Urinary bladder (tissue), 4 donors: Measurements from ENCODE around the gene THEMIS2. TPM values are rescaled to one million over a fixed set of nuclear protein-coding genes. Genes with fewer than 3 reads are reported as not detected.

Source experiments
- DNase-seq: peaks from one replicate; pipeline ENCODE4 v3.0.0-alpha.2; 2015; ENCODE audit errors: extremely low spot score
- H3K27ac ChIP-seq: one replicate; pipeline ENCODE4 v1.5.1; 2013; ENCODE audit warnings: low read depth, mild to moderate bottlenecking, moderate library complexity
- H3K36me3 ChIP-seq: one replicate; pipeline ENCODE4 v1.6.1; 2013; ENCODE audit warnings: mild to moderate bottlenecking, moderate library complexity; ENCODE audit not compliant: insufficient read depth
- H3K4me1 ChIP-seq: one replicate; pipeline ENCODE4 v1.6.1; 2013; ENCODE audit warnings: mild to moderate bottlenecking, moderate library complexity; ENCODE audit not compliant: insufficient read depth
- H3K4me3 ChIP-seq: one replicate; pipeline ENCODE4 v1.5.1; 2013; ENCODE audit warnings: low read depth, low read length
- WGBS: extraction: QIAGEN DNeasy Blood & Tissue Kit; methylation state at CpG from one replicate; pipeline ENCODE4 v1.1.7; 2013; 5-methylcytosine and 5-hydroxymethylcytosine counted together
- polyA plus RNA-seq: library from polyadenylated mRNA; stranded (reverse); fragments of 200-250 nt; gene quantifications from one replicate; pipeline ENCODE4 v1.2.3, GENCODE V29; 2013
- small RNA-seq: library from RNA; depleted of rRNA; stranded (forward); fragments of <200 nt; gene quantifications from one replicate; pipeline ENCODE3, GENCODE V24; 2014
- total RNA-seq: library from RNA; depleted of rRNA; stranded (reverse); fragments of >200 nt; gene quantifications from one replicate; pipeline ENCODE4 v1.2.3, GENCODE V29; 2014
- donor health status: healthy with polysubstance abuse.
- donor health status: healthy.

THEMIS2 gene
- total and polyA plus RNA-seq, 2 donors, result 7.3 to 17.6 TPM

DNA sequence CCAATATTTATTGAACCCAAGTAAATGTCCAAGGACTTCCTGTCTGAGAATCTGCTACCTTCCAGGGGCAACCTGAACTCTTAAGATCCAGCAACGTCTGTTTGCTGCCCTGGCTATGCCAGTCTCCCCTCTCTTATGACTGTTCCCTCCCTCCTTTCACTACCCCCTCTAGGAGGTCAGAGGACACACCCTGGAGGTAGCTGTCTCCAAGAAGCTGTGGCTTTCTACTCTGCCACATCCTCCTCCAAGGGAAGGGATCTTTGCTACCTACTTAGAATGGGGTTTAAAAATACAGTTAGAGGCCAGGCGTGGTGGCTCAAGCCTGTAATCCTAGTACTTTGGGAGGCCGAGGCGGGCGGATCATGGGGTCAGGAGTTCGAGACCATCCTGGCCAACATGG, 58.8 kb downstream of the THEMIS2 start:
- no peak overlapping the region for H3K27ac ChIP-seq
- no peaks in the 10 kb centered on the region for H3K36me3 ChIP-seq
- no peaks in the 10 kb centered on the region for H3K4me1 ChIP-seq
- DNase-seq, result no peak
- 84% methylated on average over 6 of the region's 6 CpGs for WGBS
- no peak overlapping the region for H3K4me3 ChIP-seq

DNA sequence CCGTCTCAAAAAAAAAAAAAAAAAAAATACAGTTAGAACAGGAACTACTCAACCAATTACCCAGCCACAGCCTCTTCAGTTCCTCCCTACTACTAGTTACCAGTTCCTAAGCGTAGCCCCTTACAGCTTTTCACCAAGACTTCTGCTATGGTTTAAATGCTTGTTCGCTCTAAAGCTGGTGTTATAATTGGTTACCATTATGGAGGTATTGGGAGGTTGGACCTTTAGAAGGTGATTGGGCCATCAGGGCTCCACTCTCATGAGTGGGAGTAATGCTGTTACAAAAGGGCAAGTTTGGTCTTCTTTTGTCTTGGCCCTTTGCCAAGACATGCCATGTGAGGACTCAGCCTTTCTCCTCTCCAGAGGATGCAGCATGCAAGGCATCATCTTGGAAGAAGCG, 59.4 kb downstream of the THEMIS2 start:
- Histone ChIP-seq H3K4me1 (no peaks in the 10 kb centered on the region), H3K36me3 (no peaks in the 10 kb centered on the region), H3K27ac (no peak overlapping the region), H3K4me3 (no peak overlapping the region)
- WGBS, result 75% methylated on average over 4 of the region's 4 CpGs
- no peak for DNase-seq

DNA sequence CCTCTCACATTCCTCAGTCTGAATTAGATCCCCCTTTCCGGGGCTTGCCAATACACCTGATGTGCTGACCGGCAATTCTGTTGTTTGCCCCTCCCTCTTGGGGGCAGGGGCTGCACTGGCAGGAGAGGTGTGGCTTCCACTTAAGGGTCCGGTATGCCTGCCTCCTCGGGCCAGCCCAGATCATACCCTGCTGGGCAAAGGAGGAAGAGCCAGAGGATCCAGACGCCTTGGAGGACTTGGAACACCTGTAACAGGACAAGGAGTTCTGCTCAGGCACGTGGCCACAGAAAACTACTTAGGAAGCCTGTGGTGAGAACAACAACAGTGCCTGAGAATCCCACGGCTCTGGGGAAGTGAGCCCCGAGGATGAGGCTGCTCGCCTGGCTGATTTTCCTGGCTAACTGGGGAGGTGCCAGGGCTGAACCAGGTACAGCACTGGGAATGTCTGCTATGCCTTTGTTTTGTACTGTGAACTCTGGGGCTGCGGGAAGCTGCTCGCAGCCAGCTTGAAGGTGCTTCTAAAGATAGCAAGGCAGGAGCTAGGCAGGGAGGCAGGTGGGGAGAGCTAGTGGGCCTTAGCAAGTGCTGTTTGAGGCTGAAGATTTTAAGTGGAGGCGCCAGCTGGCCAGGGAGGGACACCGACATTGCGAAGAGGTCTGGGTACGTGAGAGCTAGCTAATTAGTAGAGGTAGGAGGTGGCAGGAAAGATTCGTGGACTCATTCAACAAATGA, 62.6 kb downstream of the THEMIS2 start, which contains the start of gene SMPDL3B:
SMPDL3B (plus strand) TSS at position 183 of the 732 bp plus-strand sequence; CDS start at position 367, 184 bp downstream.
- H3K4me1 ChIP-seq, result no peaks in the 10 kb centered on the region
- 5% methylated on average over 16 of the region's 16 CpGs for WGBS
- H3K36me3 ChIP-seq, result no peaks in the 10 kb centered on the region
- no peak within 1 kb of the TSS for H3K27ac ChIP-seq
- no peak within 1 kb of the TSS for H3K4me3 ChIP-seq
- no peak for DNase-seq

DNA sequence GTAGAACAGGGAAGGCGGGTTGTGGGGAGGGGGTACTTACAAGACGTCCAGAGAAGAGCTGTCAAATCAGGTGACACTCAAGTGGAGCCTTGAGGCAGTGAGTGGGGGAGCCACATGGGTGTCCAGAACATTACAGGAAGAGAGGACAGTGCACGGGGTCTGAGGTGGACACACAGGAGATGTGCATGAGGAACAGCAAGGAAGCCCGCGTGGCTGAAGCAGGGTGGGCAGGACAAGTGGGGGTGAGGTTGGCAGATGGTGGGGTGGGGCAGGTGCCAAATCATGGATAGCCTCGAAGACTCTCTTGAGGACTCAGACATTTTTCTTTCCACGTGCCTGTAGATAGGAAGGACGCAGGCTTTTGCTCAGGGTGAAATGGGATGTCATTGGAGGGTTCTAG, 63.4 kb downstream of the THEMIS2 start:
- Histone ChIP-seq H3K4me1 (no peaks in the 10 kb centered on the region), H3K27ac (no peak overlapping the region), H3K36me3 (no peaks in the 10 kb centered on the region), H3K4me3 (no peak overlapping the region)
- 53% methylated on average over 8 of the region's 8 CpGs for WGBS
- no peak for DNase-seq

Small RNAs within 50 kb of the gene (small RNA-seq; reads per million reads assigned to genes)
- gene RNU6-1245P, result not detected
- gene SCARNA1, result 28.6 reads per million, percentile 96 among the genes with 10 or more reads in this experiment

Other genes with a start within 250 kb of the THEMIS2 start
- gene FGR, start 237.4 kb upstream of the THEMIS2 start, total RNA-seq, result 3.4 TPM
- gene FGR, start 237.4 kb upstream of the THEMIS2 start, polyA plus RNA-seq, result 15.8 TPM
- 40.2 TPM for gene IFI6, start 200.4 kb upstream of the THEMIS2 start, total RNA-seq
- gene IFI6, start 200.4 kb upstream of the THEMIS2 start, polyA plus RNA-seq, result 217 TPM
- gene FAM76A, start 146.6 kb upstream of the THEMIS2 start, total RNA-seq, result 18.2 TPM
- gene FAM76A, start 146.6 kb upstream of the THEMIS2 start, polyA plus RNA-seq, result 8.1 TPM
- gene STX12, start 99.3 kb upstream of the THEMIS2 start, total RNA-seq, result 81.6 TPM
- 38.4 TPM for gene STX12, start 99.3 kb upstream of the THEMIS2 start, polyA plus RNA-seq
- gene PPP1R8, start 41.8 kb upstream of the THEMIS2 start, total RNA-seq, result 36.0 TPM
- 46.3 TPM for gene PPP1R8, start 41.8 kb upstream of the THEMIS2 start, polyA plus RNA-seq
- gene RPA2, start 42.0 kb downstream of the THEMIS2 start, total RNA-seq, result 60.5 TPM
- gene RPA2, start 42.0 kb downstream of the THEMIS2 start, polyA plus RNA-seq, result 41.1 TPM
- 0.42 TPM for gene SMPDL3B, start 62.5 kb downstream of the THEMIS2 start, total RNA-seq
- gene SMPDL3B, start 62.5 kb downstream of the THEMIS2 start, polyA plus RNA-seq, result 0.49 TPM
- 3.2 TPM for gene XKR8, start 87.4 kb downstream of the THEMIS2 start, total RNA-seq
- gene XKR8, start 87.4 kb downstream of the THEMIS2 start, polyA plus RNA-seq, result 9.0 TPM
- 16.0 TPM for gene EYA3, start 216.1 kb downstream of the THEMIS2 start, total RNA-seq
- gene EYA3, start 216.1 kb downstream of the THEMIS2 start, polyA plus RNA-seq, result 5.9 TPM